Loucy (cell line): ENCODE measurements around the gene HSBP1L1.

ENCODE experiments used
- CTCF ChIP-seq: fragments of 200-600 bp; sonication (generic); conservative IDR thresholded peaks from 2 replicates; pipeline ENCODE4 v1.5.1; 2014; ENCODE audit warnings: mild to moderate bottlenecking, antibody characterized with exemption, low read length
- EZH2phosphoT487 ChIP-seq: fragments of 200-600 bp; IDR thresholded peaks from 2 replicates; pipeline ENCODE4 v1.6.1; 2018; ENCODE audit warnings: antibody characterized with exemption, mild to moderate bottlenecking, moderate library complexity, borderline replicate concordance

- no peak for TF ChIP-seq CTCF
- no peak for TF ChIP-seq EZH2phosphoT487
Observed at GRCh38 chr18:80006724-80007123, 42.3 kb downstream of the HSBP1L1 start.
